PFSK-1 (cell line): Measurements from ENCODE around the gene TMEM132E.

Experiments used
- FOXP2 ChIP-seq: optimal IDR thresholded peaks from 2 replicates; pipeline ENCODE3; 2011; ENCODE audit warnings: borderline replicate concordance, control low read depth, inconsistent platforms; ENCODE audit not compliant: insufficient read depth; ENCODE audit errors: extremely low read length, extremely low read depth
- POLR2AphosphoS5 ChIP-seq: IDR thresholded peaks from 2 replicates; pipeline ENCODE4 v1.6.1; 2012; ENCODE audit warnings: low read depth, mild to moderate bottlenecking, control low read depth, low read length, moderate library complexity
- TAF1 ChIP-seq: IDR thresholded peaks from 2 replicates; pipeline ENCODE4 v1.6.1; 2012; ENCODE audit warnings: low read length, control low read depth, borderline replicate concordance; ENCODE audit not compliant: insufficient read depth

- no peak for TF ChIP-seq TAF1
- no peak for TF ChIP-seq POLR2AphosphoS5
- no peak for TF ChIP-seq FOXP2
Observed at GRCh38 chr17:34580685-34581445, 1.5 kb downstream of the TMEM132E start.
